Dendritic cell treated with granulocyte-macrophage colony-stimulating factor and Interleukin-4, amounts not matched to agents 40 ng/mL and 50 ng/mL, for 4 days (primary cell): Measurements from ENCODE around the gene UBAC2.

Source experiments
- H3K27ac Mint-ChIP-seq: one replicate; pipeline ENCODE4 v1.8.0; 2022; ENCODE audit warnings: mild to moderate bottlenecking, mixed read lengths
- H3K27me3 Mint-ChIP-seq: one replicate; pipeline ENCODE4 v1.8.0; 2022; ENCODE audit warnings: mild to moderate bottlenecking, mixed read lengths
- H3K36me3 Mint-ChIP-seq: one replicate; pipeline ENCODE4 v1.8.0; 2022; ENCODE audit warnings: low read depth, mixed read lengths
- H3K4me1 Mint-ChIP-seq: one replicate; pipeline ENCODE4 v1.8.0; 2022; ENCODE audit warnings: low read depth, mixed read lengths
- H3K4me3 Mint-ChIP-seq: one replicate; pipeline ENCODE4 v1.8.0; 2022; ENCODE audit warnings: mild to moderate bottlenecking, moderate library complexity, mixed read lengths
- H3K9me3 Mint-ChIP-seq: one replicate; pipeline ENCODE4 v1.8.0; 2022; ENCODE audit warnings: mixed read lengths
- intact Hi-C: fragments of 100-400 bp; cut with micrococcal nuclease; formaldehyde crosslinking; loops from one replicate; pipeline ENCODE4 v1.15.0; 2022

The UBAC2 gene

GRCh38 chr13:99429670-99430069 is 229.0 kb downstream of the UBAC2 start:
- Mint-ChIP-seq H3K4me3 (no peak overlapping the region), H3K36me3 (peaks cover 5% of the 10 kb centered on the region), H3K27me3 (peaks cover 8% of the 10 kb centered on the region), H3K4me1 (peaks cover 66% of the 10 kb centered on the region), H3K27ac (no peak overlapping the region), H3K9me3 (no peaks in the 10 kb centered on the region)
- intact Hi-C loops = loop anchor here (5.0 kb wide), 1 partner anchor 107 kb away; no protein-coding TSS in a partner anchor

GRCh38 chr13:99431927-99432608 is 231.4 kb downstream of the UBAC2 start:
- no peaks in the 10 kb centered on the region for H3K9me3 Mint-ChIP-seq
- peaks cover 72% of the 10 kb centered on the region for H3K4me1 Mint-ChIP-seq
- peak overlapping the region; percentile 53 for H3K4me3 Mint-ChIP-seq
- peaks cover 5% of the 10 kb centered on the region for H3K36me3 Mint-ChIP-seq
- peak overlapping the region; percentile 95 for H3K27ac Mint-ChIP-seq
- peaks cover 2% of the 10 kb centered on the region for H3K27me3 Mint-ChIP-seq
- intact Hi-C loops = loop anchor here (2.0 to 5.0 kb wide), 2 partner anchors 25 to 110 kb away; no protein-coding TSS in a partner anchor

GRCh38 chr13:99432609-99433542 is 232.2 kb downstream of the UBAC2 start:
- intact Hi-C loops = loop anchor here (2.0 to 5.0 kb wide), 2 partner anchors 26 to 111 kb away; no protein-coding TSS in a partner anchor

GRCh38 chr13:99433543-99434075 is 233.0 kb downstream of the UBAC2 start:
- intact Hi-C loops = loop anchor here (2.0 to 5.0 kb wide), 3 partner anchors 27 to 257 kb away; no protein-coding TSS in a partner anchor
- peaks cover 64% of the 10 kb centered on the region for H3K4me1 Mint-ChIP-seq
- peak overlapping the region; percentile 95 for H3K27ac Mint-ChIP-seq
- H3K9me3 Mint-ChIP-seq = no peaks in the 10 kb centered on the region
- H3K36me3 Mint-ChIP-seq = peaks cover 5% of the 10 kb centered on the region
- H3K4me3 Mint-ChIP-seq = no peak overlapping the region
- peaks cover 2% of the 10 kb centered on the region for H3K27me3 Mint-ChIP-seq

More at GRCh38 chr13:99432609-99433542, 232.2 kb downstream of the UBAC2 start:
- Mint-ChIP-seq H3K27me3 (peaks cover 2% of the 10 kb centered on the region), H3K4me3 (peak overlapping the region; percentile 53), H3K36me3 (peaks cover 5% of the 10 kb centered on the region), H3K4me1 (peaks cover 67% of the 10 kb centered on the region), H3K27ac (peak overlapping the region; percentile 95), H3K9me3 (no peaks in the 10 kb centered on the region)

DNA sequence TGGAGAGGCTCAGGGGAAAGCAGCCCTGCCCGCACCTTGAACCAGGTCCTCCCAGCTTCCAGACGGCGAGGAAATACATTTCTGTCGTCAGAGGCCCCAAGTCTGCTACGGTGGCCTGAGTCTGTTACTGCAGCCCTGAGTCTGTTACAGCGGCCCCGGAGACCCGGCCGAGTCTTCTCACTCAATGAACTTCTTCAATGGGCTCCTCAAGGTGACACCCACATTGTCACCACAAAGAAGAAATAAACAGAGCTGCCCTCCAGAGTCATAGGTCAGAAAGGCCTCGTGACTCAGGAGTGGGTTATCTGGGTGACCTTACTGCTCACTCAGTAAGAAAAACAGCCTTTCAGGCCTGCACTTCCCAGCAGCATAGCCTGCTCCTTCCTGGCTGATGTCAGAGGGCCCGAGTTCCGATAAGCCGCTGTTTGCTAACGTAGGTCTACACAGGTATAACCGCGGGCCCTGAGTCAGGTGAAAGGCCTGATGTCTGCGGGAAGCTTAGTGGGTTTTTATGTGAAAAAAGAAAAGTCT is 233.7 kb downstream of the UBAC2 start:
- Mint-ChIP-seq H3K4me1 (peaks cover 64% of the 10 kb centered on the region), H3K27me3 (peaks cover 7% of the 10 kb centered on the region), H3K9me3 (no peaks in the 10 kb centered on the region), H3K36me3 (peaks cover 5% of the 10 kb centered on the region), H3K4me3 (no peak overlapping the region), H3K27ac (peak overlapping the region; percentile 95)
- intact Hi-C loops = loop anchor here (2.0 to 5.0 kb wide), 2 partner anchors 112 to 258 kb away; no protein-coding TSS in a partner anchor

- peak overlapping the region; percentile 95 for H3K27ac Mint-ChIP-seq
- intact Hi-C loops = loop anchor here (2.0 kb wide), 1 partner anchor 258 kb away; no protein-coding TSS in a partner anchor
Observed at GRCh38 chr13:99435116-99435515, 234.5 kb downstream of the UBAC2 start.

GRCh38 chr13:99435998-99436397 is 235.3 kb downstream of the UBAC2 start:
- intact Hi-C loops = loop anchor here (2.0 kb wide), 1 partner anchor 259 kb away; no protein-coding TSS in a partner anchor
- Mint-ChIP-seq H3K27me3 (peaks cover 18% of the 10 kb centered on the region), H3K36me3 (peaks cover 5% of the 10 kb centered on the region), H3K4me1 (peaks cover 61% of the 10 kb centered on the region), H3K4me3 (no peak overlapping the region), H3K27ac (peak overlapping the region; percentile 95), H3K9me3 (no peaks in the 10 kb centered on the region)

More at GRCh38 chr13:99435116-99435515, 234.5 kb downstream of the UBAC2 start:
- Mint-ChIP-seq H3K4me1 (peaks cover 64% of the 10 kb centered on the region), H3K27me3 (peaks cover 15% of the 10 kb centered on the region), H3K9me3 (no peaks in the 10 kb centered on the region), H3K4me3 (no peak overlapping the region), H3K36me3 (peaks cover 5% of the 10 kb centered on the region)
